SU-DHL-6 (cell line): Measurements from ENCODE around the gene TENM4.

Source experiments
- H2AFZ ChIP-seq: fragments of 200-600 bp; sonication (generic); 2 replicates; pipeline ENCODE4 v1.6.1; 2014; ENCODE audit warnings: low read depth, mild to moderate bottlenecking, moderate library complexity, mixed read lengths, antibody characterized with exemption, low read length; ENCODE audit not compliant: severe bottlenecking
- H3F3A ChIP-seq: fragments of 200-600 bp; shearing (Covaris generic); 2 replicates; pipeline ENCODE4 v1.6.0; 2016; ENCODE audit warnings: antibody characterized with exemption, mild to moderate bottlenecking; ENCODE audit not compliant: insufficient read depth
- H3K27ac ChIP-seq: fragments of 200-600 bp; sonication (generic); 2 replicates; pipeline ENCODE4 v1.5.1; 2016; ENCODE audit warnings: low read depth, mild to moderate bottlenecking, low read length, moderate library complexity, mixed read lengths
- H3K27me3 ChIP-seq: fragments of 200-600 bp; sonication (generic), shearing (Covaris generic); 2 replicates; pipeline ENCODE4 v1.6.0; 2014; ENCODE audit warnings: mild to moderate bottlenecking, low read length
- H3K36me3 ChIP-seq: fragments of 200-600 bp; sonication (generic); 2 replicates; pipeline ENCODE4 v1.6.1; 2014; ENCODE audit warnings: mild to moderate bottlenecking, low read length, mixed read lengths
- H3K4me2 ChIP-seq: fragments of 300-600, 200-600 bp; shearing (Covaris generic), sonication (generic); 2 replicates; pipeline ENCODE4 v1.6.0; 2014; ENCODE audit warnings: low read length, low read depth, mild to moderate bottlenecking; ENCODE audit not compliant: poor library complexity, severe bottlenecking
- H3K4me3 ChIP-seq: fragments of 200-600 bp; sonication (generic); 2 replicates; pipeline ENCODE4 v1.5.1; 2014; ENCODE audit warnings: antibody characterized with exemption, low read length, mild to moderate bottlenecking, mixed read lengths; ENCODE audit not compliant: insufficient read depth, poor library complexity, severe bottlenecking
- H3K79me2 ChIP-seq: fragments of 200-600 bp; sonication (generic); 2 replicates; pipeline ENCODE4 v1.6.1; 2014; ENCODE audit warnings: mild to moderate bottlenecking, low read length, moderate library complexity; ENCODE audit not compliant: insufficient read depth
- H3K9ac ChIP-seq: fragments of 200-600 bp; sonication (generic); 2 replicates; pipeline ENCODE4 v1.7.0; 2014; ENCODE audit warnings: mild to moderate bottlenecking, low read length
- H3K9me2 ChIP-seq: fragments of 200-600 bp; sonication (generic); replicated peaks from 2 replicates; pipeline ENCODE4 v1.6.1; 2014; ENCODE audit warnings: low read length; ENCODE audit not compliant: insufficient read depth
- H3K9me3 ChIP-seq: fragments of 200-600 bp; sonication (generic); 2 replicates; pipeline ENCODE4 v1.6.1; 2014; ENCODE audit warnings: low read length, mixed read lengths; ENCODE audit not compliant: insufficient read depth
- H4K20me1 ChIP-seq: fragments of 200-600 bp; sonication (generic); 2 replicates; pipeline ENCODE4 v1.6.1; 2014; ENCODE audit warnings: low read depth, mild to moderate bottlenecking, antibody characterized with exemption, low read length, moderate library complexity, mixed read lengths
- CTCF ChIP-seq: fragments of 200-600 bp; sonication (generic); IDR thresholded peaks from one replicate; pipeline ENCODE4 v1.5.1; 2017; ENCODE audit warnings: antibody characterized with exemption, mild to moderate bottlenecking, low read length, moderate library complexity; ENCODE audit not compliant: insufficient read depth, poor library complexity, severe bottlenecking
- EZH2phosphoT487 ChIP-seq: fragments of 200-600 bp; sonication (generic), shearing (Covaris generic); conservative IDR thresholded peaks from 2 replicates; pipeline ENCODE4 v1.6.1; 2018; ENCODE audit warnings: mild to moderate bottlenecking, antibody characterized with exemption, low read length, moderate library complexity, mixed read lengths

Gene TENM4

GRCh38 chr11:78689585-78690153 lies 751.2 kb downstream of the TENM4 start:
- H4K20me1 ChIP-seq, result no peaks in the 10 kb centered on the region
- H2AFZ ChIP-seq, result no peak overlapping the region
- H3K79me2 ChIP-seq, result no peaks in the 10 kb centered on the region
- no peak overlapping the region for H3K27ac ChIP-seq
- H3K9me3 ChIP-seq, result no peaks in the 10 kb centered on the region
- TF ChIP-seq EZH2phosphoT487 (no peak), CTCF (no peak)
- no peak overlapping the region for H3K4me3 ChIP-seq
- H3K27me3 ChIP-seq, result no peaks in the 10 kb centered on the region
- H3F3A ChIP-seq, result no peaks in the 10 kb centered on the region
- no peak overlapping the region for H3K4me2 ChIP-seq
- no peaks in the 10 kb centered on the region for H3K9me2 ChIP-seq
- H3K36me3 ChIP-seq, result no peaks in the 10 kb centered on the region
- no peak overlapping the region for H3K9ac ChIP-seq

- no peak overlapping the region for H3K4me2 ChIP-seq
- TF ChIP-seq EZH2phosphoT487, result no peak
- no peak for TF ChIP-seq CTCF
- no peaks in the 10 kb centered on the region for H3K9me3 ChIP-seq
- H3K79me2 ChIP-seq, result no peaks in the 10 kb centered on the region
- no peak overlapping the region for H3K9ac ChIP-seq
- H2AFZ ChIP-seq, result no peak overlapping the region
- no peaks in the 10 kb centered on the region for H3K36me3 ChIP-seq
- no peak overlapping the region for H3K4me3 ChIP-seq
- H3K27ac ChIP-seq, result no peak overlapping the region
- H4K20me1 ChIP-seq, result no peaks in the 10 kb centered on the region
- no peaks in the 10 kb centered on the region for H3K27me3 ChIP-seq
- no peaks in the 10 kb centered on the region for H3K9me2 ChIP-seq
- no peaks in the 10 kb centered on the region for H3F3A ChIP-seq
These were observed 751.7 kb downstream of the TENM4 start for GRCh38 chr11:78689101-78689500.

GRCh38 chr11:78688460-78688859 lies 752.4 kb downstream of the TENM4 start:
- TF ChIP-seq CTCF, result no peak
- TF ChIP-seq EZH2phosphoT487, result no peak
- Histone ChIP-seq H3K36me3 (no peaks in the 10 kb centered on the region), H2AFZ (no peak overlapping the region), H3K4me2 (no peak overlapping the region), H3K27ac (no peak overlapping the region), H3K27me3 (no peaks in the 10 kb centered on the region), H3K79me2 (no peaks in the 10 kb centered on the region), H4K20me1 (no peaks in the 10 kb centered on the region), H3K9me3 (no peaks in the 10 kb centered on the region), H3K9ac (no peak overlapping the region), H3F3A (no peaks in the 10 kb centered on the region), H3K4me3 (no peak overlapping the region), H3K9me2 (no peaks in the 10 kb centered on the region)
